ENCODE results near the gene YWHAG. TPM values are rescaled to one million over a fixed set of nuclear protein-coding genes. Genes with fewer than 3 reads are reported as not detected.
A peak's percentile ranks its signal among the peaks of the same experiment; 100 is the strongest.
"Not testable (repeated sequence)": the region's sequence is repeated elsewhere in the genome, so short reads cannot be mapped to it uniquely, and the experiment has no call there.

YWHAG gene
- polyA plus RNA-seq, 3 donors = 6.9 to 12.2 (median 9.3) TPM

- H3K4me1 ChIP-seq (ENCODE audit: control insufficient read depth in 1 of 2, insufficient read depth in 2 of 2, low read length in 2 of 2) = peaks cover 56 to 68% of the 10 kb centered on the region in 2 donors
- Mint-ChIP-seq H3K9me3 (peaks cover 0 to 2% (median 0%) of the 10 kb centered on the region in 7 donors), H3K4me1 (peaks cover 52% of the 10 kb centered on the region), H3K27me3 (ENCODE audit: low read depth in 3 of 3) (peaks cover 0 to 5% (median 0%) of the 10 kb centered on the region in 3 donors), H3K27ac (peak overlapping the region; percentile 94 to 98 (median 96)), H3K4me3 (peak overlapping the region; percentile 61 to 87), H3K36me3 (no peaks in the 10 kb centered on the region)
- H3K79me2 ChIP-seq (ENCODE audit: insufficient read depth, low read length) = no peaks in the 10 kb centered on the region
- peak overlapping the region; percentile 73 to 95 for H3K27ac ChIP-seq (ENCODE audit: low read depth in 1 of 2, low read length in 2 of 2)
- peak; percentile 57 to 85 (median 81) for DNase-seq
- intact Hi-C loops (cut with micrococcal nuclease) = no loop called here
- peak overlapping the region; percentile 53 for H3K9ac ChIP-seq (ENCODE audit: insufficient read depth, low read length, poor library complexity, severe bottlenecking)
- no peak for TF ChIP-seq CTCF (IDR thresholded peaks at IDR 0.05)
- no peaks in the 10 kb centered on the region for H3K36me3 ChIP-seq (replicated peaks in 1 of 2; ENCODE audit: control insufficient read depth in 1 of 2, insufficient read depth in 2 of 2, low read length in 2 of 2)
- WGBS (ENCODE audit: insufficient coverage) = 0% methylated on average over 4 of the region's 4 CpGs
- H3K4me3 ChIP-seq (replicated peaks in 1 of 3; ENCODE audit: low read depth in 2 of 3, low read length in 3 of 3) = peak overlapping the region; percentile 3 to 65 (median 8)
- H3K9me3 ChIP-seq (replicated peaks in 1 of 2; ENCODE audit: control insufficient read depth in 1 of 2, insufficient read depth in 1 of 2, low read length in 2 of 2) = no peaks in the 10 kb centered on the region
- no peaks in the 10 kb centered on the region for H3K27me3 ChIP-seq (ENCODE audit: control insufficient read depth in 2 of 2, insufficient read depth in 2 of 2, low read length in 2 of 2)
- peak overlapping the region; percentile 79 for H3K4me2 ChIP-seq (replicated peaks; ENCODE audit: extremely low read depth, low read length, poor library complexity, severe bottlenecking)
- no peaks in the 10 kb centered on the region for H4K20me1 ChIP-seq (ENCODE audit: insufficient read depth, low read length)
- H2AFZ ChIP-seq (ENCODE audit: insufficient read depth, low read depth, low read length, poor library complexity, severe bottlenecking) = peak overlapping the region; percentile 81
Measured at GRCh38 chr7:76364198-76364584, 5.4 kb upstream of the YWHAG start.

- Mint-ChIP-seq H3K4me1 (peaks cover 52% of the 10 kb centered on the region), H3K27ac (peak overlapping the region; percentile 94 to 98 (median 96)), H3K4me3 (peak overlapping the region; percentile 61 to 87)
- H3K27me3 ChIP-seq (ENCODE audit: control insufficient read depth in 2 of 2, insufficient read depth in 2 of 2, low read length in 2 of 2); H3K36me3 ChIP-seq (replicated peaks in 1 of 2; ENCODE audit: control insufficient read depth in 1 of 2, insufficient read depth in 2 of 2, low read length in 2 of 2); H3K79me2 ChIP-seq (ENCODE audit: insufficient read depth, low read length); H3K36me3 Mint-ChIP-seq; H3K27me3 Mint-ChIP-seq (ENCODE audit: low read depth in 3 of 3); H4K20me1 ChIP-seq (ENCODE audit: insufficient read depth, low read length); DNase-seq; H3K9me3 ChIP-seq (replicated peaks in 1 of 2; ENCODE audit: control insufficient read depth in 1 of 2, insufficient read depth in 1 of 2, low read length in 2 of 2); intact Hi-C loops (cut with micrococcal nuclease); H3K9me3 Mint-ChIP-seq: not testable (repeated sequence)
- peak overlapping the region; percentile 81 for H2AFZ ChIP-seq (ENCODE audit: insufficient read depth, low read depth, low read length, poor library complexity, severe bottlenecking)
- no CpG with 5 or more reads among the region's 3 CpGs for WGBS (ENCODE audit: insufficient coverage)
- H3K4me1 ChIP-seq (ENCODE audit: control insufficient read depth in 1 of 2, insufficient read depth in 2 of 2, low read length in 2 of 2) = peaks cover 56 to 68% of the 10 kb centered on the region in 2 donors
- H3K9ac ChIP-seq (ENCODE audit: insufficient read depth, low read length, poor library complexity, severe bottlenecking) = peak overlapping the region; percentile 53
- H3K4me3 ChIP-seq (replicated peaks in 1 of 3; ENCODE audit: low read depth in 2 of 3, low read length in 3 of 3) = peak overlapping the region; percentile 3 to 65 (median 8)
- peak overlapping the region; percentile 79 for H3K4me2 ChIP-seq (replicated peaks; ENCODE audit: extremely low read depth, low read length, poor library complexity, severe bottlenecking)
- peak overlapping the region; percentile 73 to 95 for H3K27ac ChIP-seq (ENCODE audit: low read depth in 1 of 2, low read length in 2 of 2)
Measured at GRCh38 chr7:76363754-76364153, 5.0 kb upstream of the YWHAG start.

Measured in CD14-positive monocyte (primary cell).